Uterus (tissue), 4 donors: ENCODE measurements around the gene WNT2. TPM values are rescaled to one million over a fixed set of nuclear protein-coding genes. Genes with fewer than 3 reads are reported as not detected.

ENCODE experiments used
- DNase-seq, 2 donors: peaks; one replicate each; pipeline ENCODE4 v3.0.0-alpha.2; 2019 to 2020
- H3K27ac ChIP-seq, 2 donors: fragments of 200-600 bp; sonication (generic); 1 replicate in 1 of 2; 2 replicates in 1 of 2; pipeline ENCODE4 v1.5.1; 2016 to 2018
- H3K27me3 ChIP-seq, 2 donors: fragments of 200-600 bp; sonication (generic); one replicate each; pipeline ENCODE4 v1.5.1; 2018 to 2019; ENCODE audit warnings: control low read depth in 1 of 2
- H3K36me3 ChIP-seq, 2 donors: fragments of 200-600 bp; sonication (generic); one replicate each; pipeline ENCODE4 v1.5.1; 2019; ENCODE audit warnings: control low read depth in 1 of 2
- H3K4me1 ChIP-seq, 2 donors: fragments of 200-600 bp; sonication (generic); one replicate each; pipeline ENCODE4 v1.5.1; 2018 to 2019; ENCODE audit warnings: control low read depth in 1 of 2
- H3K4me3 ChIP-seq, 2 donors: fragments of 200-600 bp; sonication (generic); 1 replicate in 1 of 2; 2 replicates in 1 of 2; pipeline ENCODE4 v1.5.1; 2018 to 2019; ENCODE audit warnings: mild to moderate bottlenecking in 1 of 2
- H3K9me3 ChIP-seq, 2 donors: fragments of 200-600 bp; sonication (generic); one replicate each; pipeline ENCODE4 v1.5.1; 2019; ENCODE audit warnings: control low read depth in 1 of 2
- POLR2A ChIP-seq, 2 donors: fragments of 450-650 bp; IDR thresholded peaks; one replicate each; pipeline ENCODE4 v1.6.1; 2016; ENCODE audit warnings: antibody characterized with exemption in 2 of 2, mild to moderate bottlenecking in 1 of 2, moderate library complexity in 1 of 2
- intact Hi-C: fragments of 100-400 bp; cut with DNase I; formaldehyde crosslinking; loops from one replicate; pipeline ENCODE4 v1.15.1; 2023; ENCODE audit warnings: low total_unique reads
- small RNA-seq: library from RNA; depleted of rRNA; stranded (forward); fragments of <200 nt; gene quantifications from one replicate; pipeline ENCODE3, GENCODE V24; 2016
- total RNA-seq, 4 donors: library from RNA; depleted of rRNA in 3 of 4; stranded (reverse); fragments of >200 nt in 3 of 4; gene quantifications; one replicate each; pipeline versions ENCODE4 v1.1.0 to v1.2.4, GENCODE V29; 2014 to 2023
- TF ChIP-seq, protein P1 (sequence below), 4 experiments: fragments of 200-600 bp in 2 of 4; fragments of 450-650 bp in 2 of 4; sonication (generic) in 2 of 4; IDR thresholded peaks; one replicate each; pipeline ENCODE4 v1.5.1; 2016 to 2019; ENCODE audit warnings: antibody characterized with exemption in 4 of 4, mild to moderate bottlenecking in 2 of 4, moderate library complexity in 1 of 4
- donor health status: DM: yes; HTN: yes; CAD: no.

WNT2 gene
- total RNA-seq, 4 donors from 2014 or later, result 1.5 to 8.3 (median 2.3) TPM; not detected in 1

DNA sequence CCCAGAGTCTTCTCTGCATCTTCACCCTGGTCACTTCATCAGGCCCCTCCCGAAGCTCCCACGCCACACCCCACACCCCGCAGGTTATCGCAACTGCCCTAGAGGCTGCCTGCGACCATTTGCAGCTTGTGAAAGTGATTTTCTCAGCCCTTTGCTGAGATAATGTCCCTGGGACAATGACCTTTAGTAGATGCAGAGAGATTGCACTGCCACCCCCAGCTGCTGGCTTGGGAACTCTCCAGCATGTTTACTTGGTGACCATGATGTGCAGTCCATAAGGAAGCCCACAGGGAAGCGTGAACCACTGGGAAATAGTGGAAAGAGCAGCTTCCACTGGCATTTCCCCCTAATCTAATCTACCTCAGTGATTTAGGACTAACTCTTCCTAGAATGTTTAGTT lies 97.3 kb downstream of the WNT2 start:
- Histone ChIP-seq H3K27me3 (no peaks in the 10 kb centered on the region), H3K4me1 (no peaks in the 10 kb centered on the region), H3K36me3 (no peaks in the 10 kb centered on the region), H3K9me3 (no peaks in the 10 kb centered on the region), H3K27ac (no peak overlapping the region), H3K4me3 (no peak overlapping the region)
- intact Hi-C loops, result no loop called here
- TF ChIP-seq, protein P1, sequence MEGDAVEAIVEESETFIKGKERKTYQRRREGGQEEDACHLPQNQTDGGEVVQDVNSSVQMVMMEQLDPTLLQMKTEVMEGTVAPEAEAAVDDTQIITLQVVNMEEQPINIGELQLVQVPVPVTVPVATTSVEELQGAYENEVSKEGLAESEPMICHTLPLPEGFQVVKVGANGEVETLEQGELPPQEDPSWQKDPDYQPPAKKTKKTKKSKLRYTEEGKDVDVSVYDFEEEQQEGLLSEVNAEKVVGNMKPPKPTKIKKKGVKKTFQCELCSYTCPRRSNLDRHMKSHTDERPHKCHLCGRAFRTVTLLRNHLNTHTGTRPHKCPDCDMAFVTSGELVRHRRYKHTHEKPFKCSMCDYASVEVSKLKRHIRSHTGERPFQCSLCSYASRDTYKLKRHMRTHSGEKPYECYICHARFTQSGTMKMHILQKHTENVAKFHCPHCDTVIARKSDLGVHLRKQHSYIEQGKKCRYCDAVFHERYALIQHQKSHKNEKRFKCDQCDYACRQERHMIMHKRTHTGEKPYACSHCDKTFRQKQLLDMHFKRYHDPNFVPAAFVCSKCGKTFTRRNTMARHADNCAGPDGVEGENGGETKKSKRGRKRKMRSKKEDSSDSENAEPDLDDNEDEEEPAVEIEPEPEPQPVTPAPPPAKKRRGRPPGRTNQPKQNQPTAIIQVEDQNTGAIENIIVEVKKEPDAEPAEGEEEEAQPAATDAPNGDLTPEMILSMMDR (IDR thresholded peaks at IDR 0.05), result no peak
- no peak for TF ChIP-seq POLR2A (IDR thresholded peaks at IDR 0.05)
- no peak for DNase-seq

Small RNA genes lying within 50 kb of the gene (small RNA-seq; reads per million reads assigned to genes)
- gene MTCYBP6, result not detected

Other genes with a start within 250 kb of the WNT2 start
- gene ASZ1, start 104.4 kb upstream of the WNT2 start, total RNA-seq, result not detected
- gene CFTR, start 157.0 kb upstream of the WNT2 start, total RNA-seq, result 10 to 100 TPM in 1 of 4 donors, under 1 TPM in 2, not detected in 1; under 0.01 to 11.6 (median under 0.01) TPM